EH (cell line): ENCODE measurements around the gene SNX4.

ENCODE experiments used
- DNase-seq: peaks from one replicate; pipeline ENCODE4 v3.0.0-alpha.2; 2015; ENCODE audit warnings: low read depth

SNX4 gene

DNA sequence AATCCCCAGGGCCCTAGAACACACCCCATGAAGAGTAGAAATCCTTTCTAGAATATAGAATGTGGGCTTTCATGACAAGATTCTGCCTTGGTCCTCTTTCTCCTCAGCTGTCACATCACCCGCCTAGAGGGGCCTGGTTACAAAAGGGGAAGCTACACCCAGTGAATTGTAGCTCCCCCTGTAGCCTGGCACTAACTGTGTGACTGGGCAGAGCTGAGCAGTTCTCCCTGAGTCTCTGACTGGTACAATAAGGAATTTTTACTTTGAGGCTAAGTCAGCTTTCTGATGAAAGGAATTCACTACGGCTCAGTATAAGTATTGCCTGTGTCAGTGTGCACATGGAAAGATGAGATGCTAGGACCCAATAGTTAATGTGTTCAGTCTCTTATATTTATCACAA is 116.2 kb downstream of the SNX4 start:
- peak; percentile 72 for DNase-seq

DNA sequence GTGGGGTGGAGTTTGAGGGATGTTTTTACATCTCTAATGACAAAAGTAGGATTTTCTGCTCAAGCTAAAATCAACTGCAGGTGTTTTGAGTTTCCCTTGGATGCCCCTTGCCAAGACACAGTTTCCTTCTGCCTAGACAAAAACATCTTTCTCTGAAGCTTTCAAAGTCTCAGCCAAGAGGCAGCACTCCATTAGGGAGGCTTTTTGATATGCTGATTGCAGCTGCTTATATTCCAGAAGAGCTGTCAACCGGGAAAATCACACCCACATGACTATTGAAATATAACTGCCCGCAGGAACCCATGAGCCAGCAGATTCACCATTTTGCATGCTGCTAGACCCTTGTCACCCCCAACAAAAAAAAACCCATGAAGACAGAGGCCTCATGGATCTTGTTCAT is 117.4 kb downstream of the SNX4 start:
- no peak for DNase-seq

GRCh38 chr3:125401402-125401801 is 118.6 kb downstream of the SNX4 start:
- peak; percentile 89 for DNase-seq

GRCh38 chr3:125398952-125399351 is 121.0 kb downstream of the SNX4 start:
- no peak for DNase-seq
